ENCODE measurements around the gene BMP8A.
"Not testable (repeated sequence)": the region's sequence is repeated elsewhere in the genome, so short reads cannot be mapped to it uniquely, and the experiment has no call there.

BMP8A gene

GRCh38 chr1:39491146-39491921, at the start of gene BMP8A:
Gene BMP8A (plus strand): TSS chr1:39491636. CDS start chr1:39491992, 356 bp downstream.
- peak; percentile 85 for DNase-seq (ENCODE audit: low spot score)

GRCh38 chr1:39441797-39442196, 49.6 kb upstream of the BMP8A start:
- DNase-seq (ENCODE audit: low spot score), result no peak

- no peak for DNase-seq (ENCODE audit: low spot score)
These were observed 45.9 kb upstream of the BMP8A start for GRCh38 chr1:39445573-39445972.

- no peak for DNase-seq (ENCODE audit: low spot score)
These were observed 44.4 kb upstream of the BMP8A start for GRCh38 chr1:39446986-39447567.

GRCh38 chr1:39450041-39450440, 41.4 kb upstream of the BMP8A start:
- not testable (repeated sequence) for DNase-seq (ENCODE audit: low spot score)

- peak; percentile 41 for DNase-seq (ENCODE audit: low spot score)
These were observed 40.4 kb upstream of the BMP8A start for GRCh38 chr1:39450956-39451606.

GRCh38 chr1:39452081-39452480, 39.4 kb upstream of the BMP8A start:
- DNase-seq (ENCODE audit: low spot score), result no peak

GRCh38 chr1:39452540-39452939, 38.9 kb upstream of the BMP8A start:
- no peak for DNase-seq (ENCODE audit: low spot score)

- peak; percentile 63 for DNase-seq (ENCODE audit: low spot score)
These were observed 37.8 kb upstream of the BMP8A start for GRCh38 chr1:39453603-39454002.

- DNase-seq (ENCODE audit: low spot score), result no peak
These were observed 32.4 kb upstream of the BMP8A start for GRCh38 chr1:39458991-39459390.

- DNase-seq (ENCODE audit: low spot score), result no peak
These were observed 29.4 kb upstream of the BMP8A start for GRCh38 chr1:39462074-39462473.

- no peak for DNase-seq (ENCODE audit: low spot score)
These were observed 24.9 kb upstream of the BMP8A start for GRCh38 chr1:39466413-39467107.

GRCh38 chr1:39467108-39467720, 24.2 kb upstream of the BMP8A start:
- not testable (repeated sequence) for DNase-seq (ENCODE audit: low spot score)

- DNase-seq (ENCODE audit: low spot score), result no peak
These were observed 22.3 kb upstream of the BMP8A start for GRCh38 chr1:39469150-39469549.

GRCh38 chr1:39470040-39470439, 21.4 kb upstream of the BMP8A start:
- DNase-seq (ENCODE audit: low spot score), result no peak

- no peak for DNase-seq (ENCODE audit: low spot score)
These were observed 18.6 kb upstream of the BMP8A start for GRCh38 chr1:39472826-39473225.

- DNase-seq (ENCODE audit: low spot score), result no peak
These were observed 18.1 kb upstream of the BMP8A start for GRCh38 chr1:39473324-39473723.

- no peak for DNase-seq (ENCODE audit: low spot score)
These were observed 16.6 kb upstream of the BMP8A start for GRCh38 chr1:39474810-39475209.

GRCh38 chr1:39475551-39475950, 15.9 kb upstream of the BMP8A start:
- not testable (repeated sequence) for DNase-seq (ENCODE audit: low spot score)

- no peak for DNase-seq (ENCODE audit: low spot score)
These were observed 13.1 kb upstream of the BMP8A start for GRCh38 chr1:39478126-39478915.

- no peak for DNase-seq (ENCODE audit: low spot score)
These were observed 10.1 kb upstream of the BMP8A start for GRCh38 chr1:39481289-39481688.
